Esophagus squamous epithelium (tissue), 4 donors: ENCODE measurements around the gene LRRC43.

Experiments used
- CTCF ChIP-seq, 6 experiments: fragments of 450-650 bp in 4 of 6; fragments of 200-600 bp in 2 of 6; sonication (generic) in 2 of 6; IDR thresholded peaks; one replicate each; pipeline ENCODE4 v1.5.1; 2016 to 2019; ENCODE audit warnings: antibody characterized with exemption in 6 of 6, mild to moderate bottlenecking in 4 of 6, moderate library complexity in 4 of 6
- POLR2A ChIP-seq, 4 donors: fragments of 450-650 bp; IDR thresholded peaks; one replicate each; pipeline ENCODE4 v1.6.1; 2017; ENCODE audit warnings: antibody characterized with exemption in 4 of 4, mild to moderate bottlenecking in 4 of 4, moderate library complexity in 3 of 4

- no peak for TF ChIP-seq CTCF (IDR thresholded peaks at IDR 0.05)
- no peak for TF ChIP-seq POLR2A (IDR thresholded peaks at IDR 0.05)
These were observed 6.9 kb downstream of the LRRC43 start for GRCh38 chr12:122189626-122190475.
